HG03565 (cell line): ENCODE results near the gene TBC1D8.

Source experiments
- ATAC-seq: cut with Tn5 transposase; IDR thresholded peaks from one replicate; pipeline ENCODE4 v1.9.1; 2021; ENCODE audit warnings: mild to moderate bottlenecking, moderate library complexity; ENCODE audit not compliant: unreplicated experiment

TBC1D8 gene

GRCh38 chr2:101037161-101037755 is 113.9 kb downstream of the TBC1D8 start:
- no peak for ATAC-seq

- no peak for ATAC-seq
Measured at GRCh38 chr2:101036562-101036961, 114.6 kb downstream of the TBC1D8 start.

GRCh38 chr2:101032084-101032776 is 119.0 kb downstream of the TBC1D8 start:
- no peak for ATAC-seq

GRCh38 chr2:101030866-101031554 is 120.2 kb downstream of the TBC1D8 start:
- no peak for ATAC-seq

- ATAC-seq = no peak
Measured at GRCh38 chr2:101027852-101028251, 123.3 kb downstream of the TBC1D8 start.

GRCh38 chr2:101026923-101027469 is 124.2 kb downstream of the TBC1D8 start:
- ATAC-seq = no peak

GRCh38 chr2:101026253-101026701 is 124.9 kb downstream of the TBC1D8 start:
- no peak for ATAC-seq

GRCh38 chr2:101025561-101025960 is 125.6 kb downstream of the TBC1D8 start:
- ATAC-seq = no peak

- ATAC-seq = no peak
Measured at GRCh38 chr2:101023327-101024107, 127.7 kb downstream of the TBC1D8 start.

- ATAC-seq = no peak
Measured at GRCh38 chr2:101022221-101022620, 129.0 kb downstream of the TBC1D8 start.

- ATAC-seq = no peak
Measured at GRCh38 chr2:101018934-101019333, 132.2 kb downstream of the TBC1D8 start.

- no peak for ATAC-seq
Measured at GRCh38 chr2:101017371-101017770, 133.8 kb downstream of the TBC1D8 start.

- ATAC-seq = no peak
Measured at GRCh38 chr2:101014264-101014857, 136.8 kb downstream of the TBC1D8 start.

GRCh38 chr2:101012706-101013181 is 138.4 kb downstream of the TBC1D8 start:
- no peak for ATAC-seq

- ATAC-seq = peak; percentile 90
Measured at GRCh38 chr2:101012054-101012705, 139.0 kb downstream of the TBC1D8 start.

GRCh38 chr2:101011152-101011551 is 140.0 kb downstream of the TBC1D8 start:
- no peak for ATAC-seq

- ATAC-seq = no peak
Measured at GRCh38 chr2:101007415-101008345, 143.5 kb downstream of the TBC1D8 start.

GRCh38 chr2:101006065-101006715 is 145.0 kb downstream of the TBC1D8 start:
- no peak for ATAC-seq
